SJSA1 (cell line): ENCODE results near the gene BMP3. TPM values are rescaled to one million over a fixed set of nuclear protein-coding genes. Genes with fewer than 3 reads are reported as not detected.
A peak's percentile ranks its signal among the peaks of the same experiment; 100 is the strongest.

Source experiments
- DNase-seq, 2 experiments: peaks; one replicate each; pipeline ENCODE4 v3.0.0-alpha.2; 2015 to 2020; ENCODE audit warnings: low spot score in 2 of 2, low read depth in 1 of 2
- H3K27ac ChIP-seq: fragments of 250-450 bp; sonication (Bioruptor Pico); 2 replicates; pipeline ENCODE4 v1.5.1; 2020; ENCODE audit warnings: mild to moderate bottlenecking, moderate library complexity
- H3K27me3 ChIP-seq: fragments of 250-450 bp; sonication (Bioruptor Pico); replicated peaks from 2 replicates; pipeline ENCODE4 v1.5.1; 2020; ENCODE audit warnings: mild to moderate bottlenecking, moderate library complexity
- H3K36me3 ChIP-seq: fragments of 250-450 bp; sonication (Bioruptor Pico); 2 replicates; pipeline ENCODE4 v1.5.1; 2020; ENCODE audit warnings: mild to moderate bottlenecking
- H3K4me1 ChIP-seq: fragments of 250-450 bp; sonication (Bioruptor Pico); replicated peaks from 2 replicates; pipeline ENCODE4 v1.6.1; 2021; ENCODE audit warnings: mild to moderate bottlenecking
- H3K4me3 ChIP-seq: fragments of 250-450 bp; sonication (Bioruptor Pico); 2 replicates; pipeline ENCODE4 v1.5.1; 2020; ENCODE audit warnings: mild to moderate bottlenecking
- H3K9me3 ChIP-seq: fragments of 250-450 bp; sonication (Bioruptor Pico); replicated peaks from 2 replicates; pipeline ENCODE4 v1.5.1; 2020; ENCODE audit warnings: mild to moderate bottlenecking
- total RNA-seq: library from RNA; depleted of rRNA; stranded (reverse); fragments of >200 nt; shearing (Covaris generic); gene quantifications from 2 replicates; pipeline ENCODE4 v1.2.3, GENCODE V29; 2014

Gene BMP3
- total RNA-seq, 1 experiment from 2014 or later: 0.11 TPM

DNA sequence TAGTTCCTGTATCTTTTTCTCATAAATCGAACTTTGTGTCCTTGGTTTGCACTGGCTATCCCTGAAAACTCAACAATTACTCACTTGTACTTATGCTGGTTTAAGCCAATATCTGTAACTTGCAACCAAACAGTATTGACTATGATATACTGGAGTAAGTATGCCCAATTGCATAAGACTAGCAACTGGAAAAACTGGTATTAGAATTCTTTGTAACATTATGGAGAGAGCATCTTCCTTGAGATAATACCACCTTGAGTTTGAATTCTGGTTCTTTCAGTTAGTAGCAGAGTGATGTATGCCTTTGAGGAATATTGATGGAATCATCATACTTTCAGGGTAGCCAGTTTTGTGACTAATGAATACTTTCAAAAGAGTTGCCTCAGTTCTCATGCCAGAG lies 28.1 kb downstream of the BMP3 start:
- Histone ChIP-seq H3K27me3 (peaks cover 4% of the 10 kb centered on the region; the same call in 1 of the 2 replicates), H3K4me1 (no peaks in the 10 kb centered on the region), H3K27ac (no peak overlapping the region), H3K36me3 (no peaks in the 10 kb centered on the region), H3K4me3 (no peak overlapping the region), H3K9me3 (0 out of 2 replicates have a peak, but pooled peaks cover 2% of the 10 kb centered on the region)
- no peak for DNase-seq

DNA sequence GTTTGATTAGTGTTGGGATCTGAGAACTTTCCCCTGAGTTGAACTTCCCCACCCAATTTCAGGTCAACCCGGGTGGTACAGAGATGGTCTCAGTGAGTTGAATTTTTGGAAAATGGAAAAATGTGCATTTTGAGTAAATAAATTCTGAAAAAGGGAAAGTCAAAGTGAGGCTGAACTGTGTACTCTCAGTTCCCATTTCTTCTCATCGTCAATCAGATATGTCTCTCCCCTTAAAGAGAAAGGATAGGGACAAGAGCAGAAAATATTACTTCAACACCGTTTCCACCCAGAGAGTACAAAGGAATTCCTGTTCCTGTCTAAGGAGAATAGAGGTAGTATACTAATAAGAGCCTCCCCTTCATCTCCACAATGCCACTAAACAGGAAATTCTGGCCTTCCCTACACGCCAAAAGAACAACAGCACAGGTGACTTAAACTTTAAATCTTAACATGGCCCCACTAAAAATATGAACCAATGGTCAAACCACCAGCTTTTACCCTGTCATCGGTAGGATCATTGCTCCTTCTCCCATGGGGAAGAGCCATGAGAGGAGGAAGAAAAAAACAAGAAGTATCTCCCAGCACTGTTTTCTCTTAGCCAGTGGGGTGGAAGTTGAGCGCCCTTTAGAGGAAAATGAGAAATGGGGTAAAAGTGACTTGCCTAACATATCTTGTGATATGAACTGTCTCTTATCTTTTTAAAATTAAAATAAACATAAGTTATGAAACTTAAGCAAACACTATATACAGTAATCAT lies 30.3 kb downstream of the BMP3 start:
- H3K4me1 ChIP-seq: no peaks in the 10 kb centered on the region
- H3K9me3 ChIP-seq: no peaks in the 10 kb centered on the region
- no peak overlapping the region for H3K4me3 ChIP-seq
- DNase-seq: no peak
- H3K27me3 ChIP-seq: peaks cover 4% of the 10 kb centered on the region
- no peaks in the 10 kb centered on the region for H3K36me3 ChIP-seq
- H3K27ac ChIP-seq: no peak overlapping the region

DNA sequence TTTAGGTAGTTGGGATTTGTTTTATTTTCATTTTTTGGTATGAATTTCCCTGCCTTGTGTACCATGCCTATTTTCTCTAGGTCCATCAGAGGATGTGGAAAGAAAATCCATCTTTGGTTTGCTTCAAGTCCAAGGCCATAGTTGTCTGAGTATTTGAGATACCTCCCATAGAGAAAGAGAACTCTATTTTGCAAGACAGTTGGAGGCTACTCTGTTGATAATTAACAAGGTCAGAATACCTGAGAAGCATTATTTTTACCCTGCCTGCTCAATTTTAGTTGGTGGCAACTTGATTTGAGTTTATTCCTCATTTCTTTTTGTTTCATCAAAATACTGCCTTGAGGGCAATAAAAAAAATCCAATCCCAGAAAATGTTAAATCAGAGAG lies 30.8 kb downstream of the BMP3 start:
- H3K9me3 ChIP-seq: no peaks in the 10 kb centered on the region
- H3K4me3 ChIP-seq: no peak overlapping the region
- H3K27me3 ChIP-seq: peaks cover 4% of the 10 kb centered on the region
- DNase-seq: no peak
- no peak overlapping the region for H3K27ac ChIP-seq
- H3K4me1 ChIP-seq: no peaks in the 10 kb centered on the region
- H3K36me3 ChIP-seq: no peaks in the 10 kb centered on the region

DNA sequence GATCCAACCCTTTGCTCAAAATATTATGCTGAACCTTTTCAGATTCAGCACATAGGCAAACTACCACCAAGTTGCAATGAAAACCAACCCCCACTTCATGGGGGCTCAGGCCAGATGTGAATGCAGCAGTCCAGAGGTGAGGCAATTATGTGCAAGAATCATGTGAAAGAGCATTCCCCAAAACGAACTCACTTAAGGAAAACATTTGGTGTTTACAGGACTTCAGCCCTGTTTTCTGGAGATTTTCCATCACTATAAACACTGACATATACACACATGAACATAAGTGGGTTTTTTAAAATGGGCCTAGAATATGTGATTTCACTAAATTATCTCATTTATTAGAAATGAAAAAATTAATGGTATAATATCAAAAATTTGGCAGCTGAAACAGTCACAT lies 31.5 kb downstream of the BMP3 start:
- H3K4me3 ChIP-seq: no peak overlapping the region
- H3K36me3 ChIP-seq: no peaks in the 10 kb centered on the region
- no peaks in the 10 kb centered on the region for H3K4me1 ChIP-seq
- H3K9me3 ChIP-seq: no peaks in the 10 kb centered on the region
- no peak for DNase-seq
- no peak overlapping the region for H3K27ac ChIP-seq
- H3K27me3 ChIP-seq: peaks cover 4% of the 10 kb centered on the region

DNA sequence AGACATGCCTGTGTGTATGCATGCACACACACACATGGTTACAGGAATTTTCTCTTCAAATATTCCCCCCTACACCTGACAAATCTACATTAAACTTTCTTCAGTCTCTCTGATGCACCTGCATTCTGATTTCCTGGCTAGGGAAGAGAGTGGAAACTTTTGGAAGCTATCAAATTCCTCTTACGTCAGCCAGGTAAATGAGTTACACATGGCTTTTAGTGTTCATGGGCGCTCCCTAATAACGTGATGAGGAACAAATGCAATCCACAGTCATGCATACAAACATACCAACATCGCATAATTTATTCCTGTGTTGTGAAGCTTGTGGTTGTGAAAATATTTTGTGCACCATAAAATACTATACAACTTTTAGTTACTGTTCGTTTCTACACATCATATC lies 34.9 kb downstream of the BMP3 start:
- H3K4me3 ChIP-seq: no peak overlapping the region
- DNase-seq: no peak
- no peaks in the 10 kb centered on the region; the same call in 1 of the 2 replicates for H3K27me3 ChIP-seq
- H3K9me3 ChIP-seq: no peaks in the 10 kb centered on the region
- H3K36me3 ChIP-seq: no peaks in the 10 kb centered on the region
- H3K27ac ChIP-seq: no peak overlapping the region
- H3K4me1 ChIP-seq: no peaks in the 10 kb centered on the region

DNA sequence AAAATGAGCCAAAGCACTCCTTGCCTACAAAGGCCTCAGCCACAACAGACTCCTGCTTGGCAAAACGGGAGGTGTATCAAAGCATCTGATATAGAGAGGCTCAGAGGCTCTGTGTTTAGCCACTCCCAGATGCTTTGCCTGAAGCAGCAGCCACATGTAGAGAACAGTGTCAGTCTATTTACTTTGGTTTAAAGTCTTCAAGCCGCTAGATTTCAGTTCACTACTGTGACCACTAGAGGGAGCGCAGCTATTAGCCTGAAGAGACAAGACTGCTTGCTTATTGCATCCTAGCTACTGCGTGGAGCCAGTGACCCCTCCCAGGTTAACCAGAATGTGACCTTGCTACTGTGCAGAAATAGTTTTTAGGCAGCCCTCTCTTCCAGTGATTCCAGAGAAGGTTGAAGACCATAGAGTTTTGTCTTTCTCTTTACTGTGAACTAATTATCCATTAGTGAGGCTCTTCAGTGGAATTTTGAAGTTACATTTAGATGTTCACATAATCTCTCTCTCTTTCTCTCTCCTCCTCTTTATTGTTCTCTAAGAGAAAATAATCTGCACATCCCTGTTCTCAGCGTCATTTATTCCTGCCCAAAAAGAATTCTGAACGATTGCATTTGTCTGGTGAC lies 39.3 kb downstream of the BMP3 start:
- Histone ChIP-seq H3K4me1 (no peaks in the 10 kb centered on the region), H3K27ac (no peak overlapping the region), H3K9me3 (no peaks in the 10 kb centered on the region), H3K27me3 (peaks cover 4% of the 10 kb centered on the region; the same call in 1 of the 2 replicates), H3K4me3 (no peak overlapping the region), H3K36me3 (no peaks in the 10 kb centered on the region)
- DNase-seq: peak; percentile 53 to 60

DNA sequence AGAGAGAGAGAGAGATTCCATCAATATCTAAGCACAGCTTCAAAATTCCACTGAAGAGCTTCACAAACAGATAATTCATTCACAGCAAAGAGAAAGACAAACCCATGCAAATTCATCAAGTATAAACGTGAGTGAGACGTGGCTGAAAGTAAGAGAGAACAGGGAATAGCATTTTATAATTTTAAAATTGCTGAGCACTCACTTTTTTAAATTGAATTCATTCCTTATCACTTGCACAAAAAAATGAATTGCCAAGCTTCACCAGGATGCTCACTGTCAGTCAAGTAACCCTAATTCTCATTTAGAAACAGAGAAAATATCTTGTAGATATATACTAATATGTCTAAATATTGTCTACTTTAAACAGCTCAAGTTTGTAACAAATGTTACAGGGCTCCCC lies 40.5 kb downstream of the BMP3 start:
- H3K4me3 ChIP-seq: no peak overlapping the region
- no peak overlapping the region for H3K27ac ChIP-seq
- 0 out of 2 replicates have a peak, but pooled peaks cover 4% of the 10 kb centered on the region for H3K27me3 ChIP-seq
- DNase-seq: no peak
- H3K36me3 ChIP-seq: no peaks in the 10 kb centered on the region
- H3K4me1 ChIP-seq: no peaks in the 10 kb centered on the region
- no peaks in the 10 kb centered on the region for H3K9me3 ChIP-seq

DNA sequence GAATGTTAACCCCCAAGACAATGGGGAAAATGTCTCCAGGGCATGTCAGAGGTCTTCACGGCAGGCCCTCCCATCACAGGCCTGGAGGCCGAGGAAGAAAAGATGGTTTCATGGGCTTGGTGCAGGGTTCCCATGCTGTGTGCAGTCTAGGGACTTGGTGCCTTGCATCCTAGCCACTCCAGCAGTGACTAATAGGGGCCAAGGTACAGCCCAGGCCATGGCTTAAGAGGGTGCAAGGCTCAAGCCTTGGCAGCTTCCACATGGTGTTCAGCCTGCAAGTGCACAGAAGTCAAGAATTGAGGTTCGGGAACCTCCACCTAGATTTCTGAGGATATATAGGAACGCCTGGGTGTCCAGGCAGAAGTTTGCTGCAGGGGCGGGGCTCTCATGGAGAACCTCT lies 50.6 kb downstream of the BMP3 start:
- no peaks in the 10 kb centered on the region for H3K4me1 ChIP-seq

DNA sequence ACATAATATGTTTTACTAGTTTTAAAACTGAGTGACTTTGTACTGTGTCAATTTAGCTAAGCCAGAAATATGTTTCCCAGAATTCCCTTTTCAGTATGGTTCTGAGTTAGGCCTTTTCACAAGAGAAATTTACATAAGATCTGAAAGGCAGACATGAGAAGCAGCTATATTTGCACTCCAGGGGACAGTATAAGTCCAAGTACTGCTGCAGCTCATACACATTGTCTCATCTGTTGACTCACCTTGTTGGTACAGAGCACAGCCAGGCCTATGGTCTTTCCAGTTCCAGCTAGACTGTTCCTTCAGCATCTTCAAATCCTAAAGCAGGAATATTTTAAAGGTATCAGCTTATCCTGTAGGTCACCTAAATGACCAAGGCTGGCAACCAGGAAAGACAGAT lies 53.5 kb downstream of the BMP3 start:
- no peaks in the 10 kb centered on the region for H3K4me1 ChIP-seq
- H3K36me3 ChIP-seq: no peaks in the 10 kb centered on the region
- no peak overlapping the region for H3K4me3 ChIP-seq
- no peaks in the 10 kb centered on the region for H3K27me3 ChIP-seq
- no peak for DNase-seq
- no peaks in the 10 kb centered on the region for H3K9me3 ChIP-seq
- no peak overlapping the region for H3K27ac ChIP-seq

More for the DNA sequence above, 50.6 kb downstream of the BMP3 start:
- no peaks in the 10 kb centered on the region for H3K9me3 ChIP-seq
- no peak overlapping the region for H3K4me3 ChIP-seq
- H3K36me3 ChIP-seq: no peaks in the 10 kb centered on the region
- no peak overlapping the region for H3K27ac ChIP-seq
- DNase-seq: no peak
- no peaks in the 10 kb centered on the region for H3K27me3 ChIP-seq

DNA sequence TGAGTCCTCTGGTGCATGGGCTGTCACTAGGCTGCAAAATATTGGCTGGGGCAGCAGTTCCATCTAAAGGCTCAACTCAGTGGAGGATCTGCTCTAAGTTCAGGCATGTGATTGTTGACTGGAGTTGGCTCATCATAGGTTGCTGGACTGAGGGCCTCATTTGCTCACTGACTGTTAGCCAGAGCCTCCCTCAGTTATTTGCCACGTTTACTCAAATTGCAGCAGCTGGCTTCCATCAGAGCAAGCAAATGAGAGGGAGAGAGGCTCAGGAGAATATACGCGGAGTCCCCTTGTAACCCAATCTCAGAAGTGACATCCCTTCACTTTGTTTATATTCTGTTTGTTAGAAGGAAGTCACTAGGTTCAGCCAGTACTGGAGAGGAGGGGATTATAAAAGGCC lies 54.1 kb downstream of the BMP3 start:
- Histone ChIP-seq H3K27ac (no peak overlapping the region), H3K4me1 (no peaks in the 10 kb centered on the region), H3K36me3 (no peaks in the 10 kb centered on the region), H3K4me3 (no peak overlapping the region), H3K9me3 (no peaks in the 10 kb centered on the region), H3K27me3 (no peaks in the 10 kb centered on the region)
- DNase-seq: no peak

DNA sequence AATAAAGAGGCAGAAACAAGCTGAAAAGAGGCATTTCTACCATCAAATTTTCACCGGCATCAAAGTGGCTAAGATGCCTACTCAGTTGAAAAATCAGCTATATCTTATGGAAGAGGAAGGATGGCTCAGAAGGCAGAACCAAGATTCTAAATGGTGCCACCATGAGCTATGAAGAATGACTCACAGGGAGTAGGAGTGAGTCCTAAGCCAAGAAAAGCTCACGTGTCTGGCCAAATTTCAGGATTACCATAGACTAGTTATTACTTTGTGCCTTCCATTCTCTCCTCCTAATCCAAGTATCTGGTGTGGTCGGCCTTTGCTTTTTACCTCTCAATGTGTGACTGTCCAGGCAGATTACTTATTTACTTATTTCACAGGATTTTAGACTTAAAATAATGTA lies 54.8 kb downstream of the BMP3 start:
- no peaks in the 10 kb centered on the region for H3K9me3 ChIP-seq
- no peaks in the 10 kb centered on the region for H3K27me3 ChIP-seq
- no peaks in the 10 kb centered on the region for H3K36me3 ChIP-seq
- no peak for DNase-seq
- H3K4me3 ChIP-seq: no peak overlapping the region
- no peaks in the 10 kb centered on the region for H3K4me1 ChIP-seq
- no peak overlapping the region for H3K27ac ChIP-seq

DNA sequence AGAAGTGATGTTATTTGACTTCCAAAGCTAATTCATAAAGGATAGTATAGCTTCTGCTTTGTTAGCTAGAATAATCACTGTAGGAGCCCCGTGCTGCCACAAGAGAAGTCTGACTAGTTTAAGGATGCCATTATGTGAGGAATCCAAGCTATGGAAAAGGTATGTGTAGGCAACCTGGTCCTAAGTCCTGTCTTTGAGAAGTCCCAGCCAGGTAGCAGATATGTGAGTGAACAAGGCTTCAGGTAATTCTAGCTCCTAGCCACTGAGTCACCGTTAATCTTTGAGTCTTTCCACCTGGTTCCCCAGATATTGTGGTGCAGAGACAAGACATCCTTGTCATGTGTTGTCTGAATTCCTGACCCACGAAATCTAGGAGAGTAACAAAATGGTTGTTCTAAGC lies 55.5 kb downstream of the BMP3 start:
- H3K27me3 ChIP-seq: no peaks in the 10 kb centered on the region
- no peaks in the 10 kb centered on the region for H3K36me3 ChIP-seq
- no peaks in the 10 kb centered on the region for H3K9me3 ChIP-seq
- H3K4me1 ChIP-seq: no peaks in the 10 kb centered on the region
- H3K4me3 ChIP-seq: no peak overlapping the region
- no peak for DNase-seq
- H3K27ac ChIP-seq: no peak overlapping the region

DNA sequence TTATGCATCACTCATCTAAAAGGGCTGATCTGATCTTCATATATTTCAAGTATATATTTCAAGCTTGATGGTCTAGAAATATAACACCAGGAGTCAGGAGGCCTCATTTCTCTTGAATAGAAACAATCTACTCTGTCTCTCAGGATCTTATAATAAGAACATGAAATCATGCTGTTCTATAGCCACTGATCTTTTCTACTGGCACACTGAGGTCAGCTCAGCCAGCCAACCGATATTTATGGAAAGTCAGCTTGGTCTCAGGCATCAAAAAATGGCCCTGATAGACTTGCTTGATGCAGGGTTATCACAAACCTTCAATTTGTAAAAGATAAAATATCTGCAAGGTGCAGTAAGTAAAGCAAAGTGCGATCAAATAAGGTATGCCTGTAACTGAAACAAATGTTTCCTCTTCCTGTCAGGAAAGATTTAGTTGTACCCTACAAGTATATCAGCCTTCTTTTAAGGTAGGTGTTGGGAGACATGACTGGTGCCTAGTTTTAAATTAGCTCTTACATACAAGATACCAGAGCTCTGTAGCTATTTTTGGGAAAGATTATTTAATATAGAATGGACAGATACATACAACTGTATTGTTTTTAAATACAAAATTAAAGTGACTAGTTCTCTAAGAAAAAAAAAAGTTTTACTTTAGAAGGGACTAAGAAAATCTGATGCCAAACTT lies 63.4 kb downstream of the BMP3 start:
- Histone ChIP-seq H3K27me3 (no peaks in the 10 kb centered on the region), H3K27ac (no peak overlapping the region), H3K4me3 (no peak overlapping the region), H3K9me3 (no peaks in the 10 kb centered on the region; the same call in 1 of the 2 replicates), H3K4me1 (no peaks in the 10 kb centered on the region), H3K36me3 (no peaks in the 10 kb centered on the region)
- DNase-seq: no peak

DNA sequence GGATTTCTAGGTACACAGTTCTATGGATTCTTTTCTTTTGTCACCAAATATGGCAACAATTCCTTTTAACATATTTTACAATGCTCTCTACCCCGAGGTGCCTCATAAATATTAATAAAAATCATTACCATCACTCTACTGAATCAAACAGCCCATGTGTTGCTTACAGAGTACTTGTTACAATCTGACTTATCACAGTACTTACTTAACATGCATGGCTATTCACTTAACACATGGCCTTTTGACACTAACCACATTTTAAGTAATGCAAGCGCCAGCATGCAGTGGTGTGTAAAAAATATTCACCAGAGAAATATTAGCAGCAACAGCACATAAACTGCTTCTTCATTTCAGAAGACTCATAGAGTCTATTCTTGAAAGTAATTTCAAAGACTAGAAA lies 64.9 kb downstream of the BMP3 start:
- H3K27ac ChIP-seq: no peak overlapping the region
- H3K9me3 ChIP-seq: no peaks in the 10 kb centered on the region; the same call in 1 of the 2 replicates
- H3K36me3 ChIP-seq: no peaks in the 10 kb centered on the region
- H3K27me3 ChIP-seq: no peaks in the 10 kb centered on the region
- H3K4me1 ChIP-seq: no peaks in the 10 kb centered on the region
- H3K4me3 ChIP-seq: no peak overlapping the region
- DNase-seq: no peak
